Endometrium (tissue), 2 donors: ENCODE data around the gene ATXN7.

ENCODE experiments used
- FAIRE-seq: peaks from 2 replicates; lab custom pipeline; 2012; peaks lifted over from hg19 to GRCh38; lab: Jason Lieb, UNC
- donor health status: control.
- donor health status: control.

ATXN7 gene

DNA sequence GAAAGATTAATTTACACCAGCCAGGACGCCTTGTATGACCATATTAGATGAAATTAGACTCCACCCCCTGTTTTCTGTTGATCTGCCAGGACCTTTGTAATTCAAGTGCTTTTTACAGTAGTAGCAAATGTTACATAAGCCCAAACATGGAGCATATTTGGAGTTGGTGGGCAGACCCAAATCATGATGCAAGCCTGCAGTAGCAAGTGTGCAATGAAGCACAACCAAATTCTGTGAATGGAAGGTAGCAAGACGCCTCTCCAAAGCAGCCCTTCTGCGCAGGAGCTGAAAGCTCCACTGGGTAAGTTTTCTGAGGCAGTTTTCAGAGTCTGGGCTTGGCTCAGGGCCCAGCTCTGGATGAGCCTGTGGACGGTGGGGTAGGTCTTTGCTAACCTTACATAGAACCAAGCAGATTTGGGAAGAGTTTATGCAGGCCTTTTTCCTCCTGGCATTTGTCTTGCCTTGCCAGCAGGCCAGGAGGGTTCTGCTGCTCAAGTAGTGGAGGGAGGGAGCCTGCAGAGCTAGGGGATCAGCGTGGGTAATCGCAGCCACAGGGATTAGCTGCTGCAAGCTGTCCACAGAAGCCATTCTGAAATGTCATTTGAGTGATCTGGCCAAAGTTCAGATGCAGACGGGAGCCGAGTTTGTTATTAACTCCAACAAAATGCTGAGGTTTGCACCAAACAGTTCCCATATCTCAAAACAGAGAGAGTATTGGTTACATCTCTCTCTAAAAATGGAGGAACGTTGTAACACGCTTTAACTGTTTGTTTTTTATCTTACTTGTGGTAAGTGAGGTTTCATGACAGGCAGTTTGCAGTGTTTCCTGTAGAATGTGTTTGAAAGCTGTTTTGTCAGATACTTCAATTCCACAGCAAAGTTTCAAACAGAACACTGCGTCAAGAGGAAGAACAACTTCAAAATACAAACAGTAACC lies 104.3 kb downstream of the ATXN7 start:
- no peak for FAIRE-seq

DNA sequence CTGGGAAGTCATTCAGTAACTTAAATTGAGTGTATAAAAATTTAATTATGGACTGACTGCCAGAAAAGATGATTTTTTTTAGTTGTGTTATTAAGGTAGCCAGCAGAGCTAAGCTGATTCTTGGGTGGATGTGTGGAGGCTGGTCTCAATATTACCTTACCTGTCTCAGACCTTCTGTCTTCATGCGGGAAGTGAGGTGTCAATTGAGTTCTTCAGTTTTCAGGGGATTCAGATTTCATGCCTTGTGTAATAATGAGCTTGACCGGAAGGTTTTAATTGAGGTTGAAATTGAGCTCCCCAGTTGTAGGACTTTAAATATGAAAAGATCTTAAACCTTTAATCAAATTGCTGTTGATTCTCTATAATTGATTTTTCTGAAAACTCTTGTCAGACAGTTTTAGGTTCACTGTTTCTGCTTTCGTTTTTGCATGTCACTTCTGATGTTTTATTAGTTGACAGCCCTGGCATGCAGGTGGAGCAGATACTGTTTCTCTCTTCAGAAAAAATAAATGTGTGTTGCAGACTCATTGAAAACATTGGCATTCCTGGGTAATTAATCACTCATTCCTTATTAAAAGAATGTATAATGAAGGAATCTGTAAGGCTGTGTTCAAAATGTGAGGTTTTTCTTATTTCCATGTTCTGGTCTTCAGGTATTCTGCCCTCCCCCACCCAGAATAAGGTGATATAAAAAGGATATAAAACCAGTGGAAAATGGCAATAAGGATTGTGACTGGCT lies 105.1 kb downstream of the ATXN7 start:
- no peak for FAIRE-seq

DNA sequence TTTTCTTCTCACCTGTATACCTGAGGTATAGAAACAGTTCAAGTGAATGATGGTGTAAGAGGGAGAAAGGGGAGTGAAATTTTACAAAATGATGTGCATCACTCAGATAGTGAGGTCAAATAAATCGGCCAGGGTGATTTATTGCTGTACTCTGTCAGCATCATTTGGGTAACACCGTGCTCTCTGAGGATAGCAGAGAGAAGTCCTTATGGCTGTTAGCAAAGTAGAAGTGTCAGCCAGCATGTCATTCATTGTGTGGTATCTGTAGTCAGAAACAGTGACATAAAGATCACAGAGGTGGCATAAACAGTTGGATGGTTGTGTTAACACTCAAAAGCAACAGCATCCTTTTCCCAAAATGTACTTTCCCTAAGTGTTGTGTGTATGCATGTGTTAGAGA lies 106.2 kb downstream of the ATXN7 start:
- FAIRE-seq = no peak

DNA sequence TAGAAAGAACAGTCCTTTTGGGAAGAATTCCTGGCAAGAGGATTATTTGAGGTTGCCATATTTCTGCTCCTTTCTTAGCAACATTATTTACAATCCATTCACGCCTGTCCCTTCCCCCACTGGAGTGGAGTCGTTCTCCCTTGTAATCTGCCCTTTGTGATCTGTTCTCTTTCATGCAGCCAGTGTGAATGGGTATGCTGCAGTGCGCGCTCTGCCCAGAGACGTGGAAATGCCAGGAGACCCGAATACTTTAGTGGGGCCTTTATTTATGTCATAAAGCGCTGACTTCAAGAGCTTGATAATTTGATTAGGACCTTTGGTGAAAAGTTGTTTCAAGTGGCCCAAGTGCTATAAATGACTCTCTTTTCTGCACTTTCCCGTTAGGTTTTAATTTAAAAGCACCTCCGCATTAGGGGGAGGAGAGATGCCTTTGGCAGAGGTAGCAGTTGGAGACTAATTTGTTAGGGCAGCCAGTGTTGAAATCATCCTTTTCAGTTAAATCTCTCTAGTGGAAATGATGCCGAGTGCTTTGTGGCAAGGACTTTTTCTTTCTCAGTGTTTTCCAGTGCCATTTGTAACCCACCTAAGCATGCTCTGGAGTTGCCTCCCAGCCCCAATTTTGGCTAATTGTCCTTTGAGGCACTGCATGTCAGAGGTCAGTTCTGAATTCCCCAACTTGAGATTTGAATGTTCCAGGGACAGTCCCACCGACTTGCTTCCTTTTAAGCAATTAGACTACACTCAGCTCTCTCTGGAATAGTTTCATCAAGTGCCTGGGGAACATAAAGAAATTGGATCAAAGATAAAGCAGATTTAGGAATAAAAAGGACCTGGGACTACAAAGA lies 107.2 kb downstream of the ATXN7 start:
- no peak for FAIRE-seq

DNA sequence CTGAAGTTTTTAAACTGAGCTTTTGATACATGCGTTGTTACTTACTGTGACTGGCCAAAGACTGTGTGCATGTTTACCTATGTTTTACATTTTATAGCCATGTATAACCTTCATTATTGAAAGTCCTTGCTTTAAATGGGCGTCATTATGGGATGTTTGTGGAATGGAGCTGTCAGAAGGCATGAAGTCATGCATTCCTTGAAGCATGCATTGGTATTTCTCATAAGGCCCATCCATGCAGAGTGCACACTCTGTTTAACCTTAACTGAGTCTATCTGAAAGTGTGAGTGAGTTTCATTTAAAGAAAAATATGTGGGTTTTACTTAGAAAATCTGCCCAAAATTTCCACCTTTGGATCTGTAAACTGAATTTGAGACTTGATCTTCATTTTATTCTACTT lies 108.5 kb downstream of the ATXN7 start:
- FAIRE-seq = no peak

- FAIRE-seq = no peak
Observed at GRCh38 chr3:63972987-63973386, 109.3 kb downstream of the ATXN7 start.

GRCh38 chr3:63973406-63973805 lies 109.7 kb downstream of the ATXN7 start:
- no peak for FAIRE-seq

- no peak for FAIRE-seq
Observed at GRCh38 chr3:63974451-63974850, 110.8 kb downstream of the ATXN7 start.

- no peak for FAIRE-seq
Observed at GRCh38 chr3:63975723-63976122, 112.1 kb downstream of the ATXN7 start.

DNA sequence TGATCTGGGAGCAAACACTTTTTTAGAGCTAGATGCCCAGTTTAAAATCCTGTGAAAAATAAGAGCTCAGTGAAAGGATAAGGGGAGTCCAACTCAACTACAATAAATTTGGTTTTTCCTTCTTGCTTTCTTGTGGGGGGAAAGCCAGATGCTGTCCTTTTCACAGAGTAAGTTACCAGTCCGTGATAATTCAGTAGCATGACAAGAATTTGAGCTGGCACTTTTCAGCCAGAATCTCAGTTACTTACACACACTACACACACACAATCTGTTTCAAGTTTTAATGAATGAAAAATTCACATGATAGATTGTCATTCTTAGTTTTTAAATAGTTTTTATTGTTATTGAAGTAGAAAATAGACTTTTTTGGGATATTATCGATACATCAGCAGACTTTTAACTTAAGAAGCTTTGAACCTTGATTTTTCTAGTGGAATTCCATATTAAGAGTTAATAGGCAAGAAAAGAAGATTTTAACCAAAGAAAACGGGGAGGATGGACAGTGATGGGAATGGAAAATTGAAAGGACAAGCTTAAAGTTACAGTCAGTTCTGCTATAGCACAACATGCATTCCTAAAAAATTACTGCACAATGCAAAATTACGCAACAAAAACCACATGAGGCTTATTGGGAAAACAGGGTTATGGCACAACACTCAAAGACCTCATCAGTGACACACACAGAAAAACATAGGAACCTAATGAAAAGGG lies 112.6 kb downstream of the ATXN7 start:
- no peak for FAIRE-seq

DNA sequence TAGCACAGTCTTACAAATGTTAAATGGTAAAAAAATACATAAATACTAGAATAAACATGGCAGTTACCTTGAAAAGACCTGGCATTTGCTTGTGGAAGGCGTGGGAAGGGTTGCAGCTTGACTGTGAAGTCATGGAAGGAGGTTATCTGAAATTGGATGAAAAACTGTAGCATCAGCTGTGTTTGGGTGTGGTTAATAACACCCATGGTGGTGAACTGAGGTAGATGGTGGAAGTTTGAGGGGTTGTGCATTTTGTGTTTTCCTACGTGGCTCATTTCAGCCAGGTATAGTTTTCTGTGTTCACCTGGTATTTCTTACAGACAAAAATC lies 113.2 kb downstream of the ATXN7 start:
- FAIRE-seq = no peak

DNA sequence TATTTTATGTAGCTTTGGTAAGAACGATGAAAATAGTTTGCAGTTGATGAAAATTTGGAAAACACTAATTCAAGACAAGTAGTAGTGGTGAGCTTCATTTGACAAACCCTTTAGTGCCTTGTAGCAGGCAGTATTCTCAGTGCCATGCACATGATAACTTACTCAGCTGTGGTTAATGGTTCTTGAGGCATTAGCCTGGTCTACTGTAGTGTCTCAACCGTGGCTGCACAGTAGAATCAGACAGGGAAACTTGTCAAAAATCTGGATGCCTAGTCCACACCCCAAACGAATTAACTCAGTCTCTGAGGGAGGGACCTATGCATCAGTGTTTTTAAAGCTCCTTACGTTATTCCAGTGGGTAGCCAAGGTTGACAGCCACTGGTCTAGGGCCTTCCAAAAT lies 114.2 kb downstream of the ATXN7 start:
- no peak for FAIRE-seq

GRCh38 chr3:63979093-63979885 lies 115.6 kb downstream of the ATXN7 start:
- FAIRE-seq = no peak

DNA sequence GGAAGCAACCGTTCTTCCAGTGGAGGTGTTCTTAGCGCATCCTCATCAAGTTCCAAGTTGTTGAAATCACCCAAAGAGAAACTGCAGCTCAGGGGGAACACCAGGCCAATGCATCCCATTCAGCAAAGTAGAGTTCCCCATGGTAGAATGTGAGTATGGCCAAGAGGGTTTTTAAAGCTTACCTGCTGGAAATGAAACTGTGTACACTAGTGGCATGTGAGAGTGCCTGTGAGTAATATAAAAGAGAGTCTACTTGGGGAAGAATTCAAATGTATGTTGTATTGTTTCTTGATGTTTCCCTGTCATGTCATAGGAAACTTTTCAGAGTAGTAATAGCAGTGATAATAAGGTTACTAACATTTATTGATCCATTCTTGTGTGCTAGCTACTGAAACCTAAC lies 116.4 kb downstream of the ATXN7 start:
- FAIRE-seq = no peak

- no peak for FAIRE-seq
Observed at GRCh38 chr3:63980830-63981498, 117.3 kb downstream of the ATXN7 start.

GRCh38 chr3:63981980-63982379 lies 118.3 kb downstream of the ATXN7 start:
- no peak for FAIRE-seq

DNA sequence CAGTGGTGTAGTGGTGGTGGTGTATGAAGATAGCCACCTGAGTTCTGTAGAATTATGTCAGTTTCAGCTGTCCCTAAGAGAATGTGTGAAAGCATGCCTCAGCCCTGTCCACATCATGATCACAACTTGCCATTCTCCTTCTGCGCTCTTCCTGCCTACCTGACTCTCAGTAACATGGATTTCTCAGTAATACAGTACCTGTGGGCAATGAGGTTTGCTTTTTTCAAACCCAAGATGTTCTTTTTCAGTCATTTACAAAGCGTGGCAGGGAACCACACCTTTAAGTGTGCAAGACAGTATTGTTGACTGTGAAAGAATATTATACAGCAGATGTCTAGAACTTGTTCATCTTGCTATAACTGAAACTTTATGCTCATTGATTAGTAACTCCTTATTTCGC lies 120.7 kb downstream of the ATXN7 start:
- FAIRE-seq = no peak

DNA sequence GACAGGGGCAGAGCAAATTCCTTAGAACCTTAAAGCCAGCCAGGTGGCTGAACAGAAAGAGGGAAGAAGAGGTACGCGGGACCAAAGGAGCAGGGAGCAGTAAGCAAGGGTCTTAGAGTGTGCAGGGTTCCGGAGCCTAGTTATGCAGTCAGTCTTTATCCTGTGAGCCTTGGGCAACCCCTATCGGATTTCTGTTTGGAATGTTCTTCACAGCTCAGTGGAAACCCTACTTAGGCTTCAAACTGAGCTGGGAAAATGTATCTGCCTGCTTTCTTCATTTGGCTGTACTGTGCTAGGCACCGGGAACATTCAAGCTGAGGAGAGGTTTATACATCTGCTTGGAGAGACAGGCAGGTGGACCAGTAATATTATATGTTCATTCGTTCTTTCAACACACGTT lies 122.5 kb downstream of the ATXN7 start:
- FAIRE-seq = no peak

DNA sequence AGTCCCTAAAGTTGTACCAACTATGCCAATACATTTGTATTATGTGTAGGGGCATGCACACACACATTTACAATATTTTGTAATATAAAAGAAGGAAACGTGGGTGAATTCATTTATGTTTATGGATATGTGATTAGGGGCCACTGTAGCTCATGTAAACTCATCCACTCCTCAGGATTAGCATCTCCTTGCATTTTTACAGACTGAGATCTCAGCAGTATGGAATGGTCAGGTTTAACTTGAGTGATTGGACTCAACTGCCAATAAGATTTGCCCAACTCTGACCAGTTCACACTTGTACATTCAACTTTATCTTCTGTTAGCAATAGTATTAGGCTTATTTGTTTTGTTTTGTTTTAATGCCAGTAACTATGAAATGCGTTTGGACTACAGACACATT lies 123.2 kb downstream of the ATXN7 start:
- no peak for FAIRE-seq

DNA sequence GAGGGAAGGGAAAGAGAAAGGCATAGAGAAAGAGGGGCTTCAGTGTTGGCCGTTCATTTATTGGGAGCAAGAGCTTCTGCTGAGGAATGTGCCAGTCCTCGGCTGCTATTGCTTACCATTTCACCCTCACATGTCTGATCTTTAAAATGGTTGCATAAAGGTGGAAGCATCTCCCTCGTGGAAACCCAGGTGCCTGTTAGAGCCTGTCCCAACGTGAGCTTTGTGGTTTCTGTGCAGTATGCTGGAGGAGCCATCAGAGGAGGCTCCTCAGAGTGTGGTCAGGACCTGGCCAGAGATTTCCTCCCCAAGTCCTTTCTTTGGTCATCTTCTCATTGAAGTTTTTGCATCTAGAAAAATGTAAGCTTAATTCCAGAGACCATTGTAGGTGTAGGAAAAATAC lies 125.3 kb downstream of the ATXN7 start:
- FAIRE-seq = no peak

DNA sequence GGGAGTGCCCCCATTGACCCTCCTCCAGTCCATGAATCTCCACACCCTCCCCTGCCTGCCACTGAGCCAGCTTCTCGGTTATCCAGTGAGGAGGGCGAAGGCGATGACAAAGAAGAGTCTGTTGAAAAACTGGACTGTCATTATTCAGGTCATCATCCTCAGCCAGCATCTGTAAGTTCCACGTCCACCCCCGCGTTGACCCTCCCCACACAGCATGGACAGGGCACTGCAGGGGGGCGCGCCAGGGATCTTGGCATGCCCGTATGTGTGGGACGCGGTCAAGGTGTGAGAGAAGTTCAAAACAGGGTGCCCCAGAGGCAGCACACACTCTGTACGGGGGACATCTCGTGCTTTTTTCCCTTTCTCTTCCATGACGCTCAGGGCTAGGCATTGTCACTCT lies 126.5 kb downstream of the ATXN7 start:
- FAIRE-seq = no peak
